Measurements from ENCODE around the gene IL31. TPM values are rescaled to one million over a fixed set of nuclear protein-coding genes. Genes with fewer than 3 reads are reported as not detected.

Gene IL31
- total and polyA plus RNA-seq, 2 donors (not counting 3 experiments of a cell fraction or from before 2014, with no cell fraction given) = not detected

- Histone ChIP-seq H3K4me3 (replicated peaks in 1 of 3; ENCODE audit: insufficient read depth in 1 of 3, low read depth in 1 of 3, low read length in 3 of 3) (no peak overlapping the region), H3K9me1 (replicated peaks; ENCODE audit: control insufficient read depth, extremely low read depth, insufficient read depth, low read length) (no peaks in the 10 kb centered on the region), H3K36me3 (ENCODE audit: control insufficient read depth in 2 of 2, extremely low read depth in 1 of 2, insufficient read depth in 2 of 2, low read length in 2 of 2) (peaks cover 4 to 38% of the 10 kb centered on the region in 2 experiments), H3K9ac (replicated peaks; ENCODE audit: extremely low read depth, insufficient read depth, low read length) (no peak overlapping the region), H3K4me1 (ENCODE audit: control insufficient read depth, extremely low read depth, insufficient read depth, low read length) (no peaks in the 10 kb centered on the region), H4K20me1 (replicated peaks; ENCODE audit: control insufficient read depth, extremely low read depth, insufficient read depth, low read length) (no peaks in the 10 kb centered on the region), H3K4me2 (ENCODE audit: insufficient read depth, low read length) (no peak overlapping the region), H3K27ac (ENCODE audit: insufficient read depth, low read depth, low read length) (no peak overlapping the region), H3K27me3 (ENCODE audit: control insufficient read depth in 2 of 2, insufficient read depth in 2 of 2, low read length in 2 of 2) (no peaks in the 10 kb centered on the region), H2AFZ (ENCODE audit: low read depth, low read length) (no peak overlapping the region), H3K9me3 (replicated peaks; ENCODE audit: control insufficient read depth, insufficient read depth, low read length) (no peaks in the 10 kb centered on the region), H3K79me2 (ENCODE audit: control insufficient read depth, insufficient read depth, low read length) (peaks cover 17% of the 10 kb centered on the region)
- intact Hi-C loops (cut with micrococcal nuclease) (no loop called here), dilution Hi-C loops (cut with MboI; ENCODE audit: extremely low pct_ligation_motif_present, low sequenced_read_pairs) (no loop called here)
- no peak for FAIRE-seq
- ChIA-PET CTCF (interaction anchor here (0.6 to 2.8 kb wide), 2 partner anchors 62 to 69 kb away, joined by 3 to 115 read pairs; no protein-coding TSS in a partner anchor), POLR2A (no interaction called here)
- BruUV-seq (replicated peaks) = no TSS peak
- no peak for DNase-seq (ENCODE audit: low read depth, low spot score)
- TF ChIP-seq POLR2AphosphoS5 (IDR thresholded peaks at IDR 0.05; ENCODE audit: insufficient read depth, low read depth, low read length) (no peak), GATA2 (IDR thresholded peaks at IDR 0.05; ENCODE audit: insufficient read depth, insufficient read length, low read depth, low read length) (no peak), MYC (IDR thresholded peaks at IDR 0.05; ENCODE audit: low read depth, low read length) (no peak), MAX (IDR thresholded peaks at IDR 0.05; ENCODE audit: insufficient read depth, insufficient read length) (no peak), POLR2A (IDR thresholded peaks at IDR 0.05; ENCODE audit: low read depth, low read length) (no peak), FOS (IDR thresholded peaks at IDR 0.05; ENCODE audit: borderline replicate concordance, insufficient read depth, low read length) (no peak), JUN (IDR thresholded peaks at IDR 0.05; ENCODE audit: borderline replicate concordance, insufficient read depth, insufficient read length, low read depth) (no peak), EZH2 (IDR thresholded peaks at IDR 0.05; ENCODE audit: borderline replicate concordance, low read depth, low read length, severe bottlenecking) (no peak)
- TF ChIP-seq, protein P1, sequence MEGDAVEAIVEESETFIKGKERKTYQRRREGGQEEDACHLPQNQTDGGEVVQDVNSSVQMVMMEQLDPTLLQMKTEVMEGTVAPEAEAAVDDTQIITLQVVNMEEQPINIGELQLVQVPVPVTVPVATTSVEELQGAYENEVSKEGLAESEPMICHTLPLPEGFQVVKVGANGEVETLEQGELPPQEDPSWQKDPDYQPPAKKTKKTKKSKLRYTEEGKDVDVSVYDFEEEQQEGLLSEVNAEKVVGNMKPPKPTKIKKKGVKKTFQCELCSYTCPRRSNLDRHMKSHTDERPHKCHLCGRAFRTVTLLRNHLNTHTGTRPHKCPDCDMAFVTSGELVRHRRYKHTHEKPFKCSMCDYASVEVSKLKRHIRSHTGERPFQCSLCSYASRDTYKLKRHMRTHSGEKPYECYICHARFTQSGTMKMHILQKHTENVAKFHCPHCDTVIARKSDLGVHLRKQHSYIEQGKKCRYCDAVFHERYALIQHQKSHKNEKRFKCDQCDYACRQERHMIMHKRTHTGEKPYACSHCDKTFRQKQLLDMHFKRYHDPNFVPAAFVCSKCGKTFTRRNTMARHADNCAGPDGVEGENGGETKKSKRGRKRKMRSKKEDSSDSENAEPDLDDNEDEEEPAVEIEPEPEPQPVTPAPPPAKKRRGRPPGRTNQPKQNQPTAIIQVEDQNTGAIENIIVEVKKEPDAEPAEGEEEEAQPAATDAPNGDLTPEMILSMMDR (IDR thresholded peaks at IDR 0.05; ENCODE audit: extremely low read depth in 1 of 2, insufficient read depth in 1 of 2, low read depth in 1 of 2, low read length in 2 of 2) = no peak
Observed at GRCh38 chr12:122129131-122129530, 44.9 kb downstream of the IL31 start.

All from endothelial cell of umbilical vein (primary cell).